GM18858 (cell line): Measurements from ENCODE around the gene DSTN.

Experiments
- ATAC-seq: cut with Tn5 transposase; IDR thresholded peaks from one replicate; pipeline ENCODE4 v1.9.1; 2021; ENCODE audit not compliant: unreplicated experiment

The DSTN gene

DNA sequence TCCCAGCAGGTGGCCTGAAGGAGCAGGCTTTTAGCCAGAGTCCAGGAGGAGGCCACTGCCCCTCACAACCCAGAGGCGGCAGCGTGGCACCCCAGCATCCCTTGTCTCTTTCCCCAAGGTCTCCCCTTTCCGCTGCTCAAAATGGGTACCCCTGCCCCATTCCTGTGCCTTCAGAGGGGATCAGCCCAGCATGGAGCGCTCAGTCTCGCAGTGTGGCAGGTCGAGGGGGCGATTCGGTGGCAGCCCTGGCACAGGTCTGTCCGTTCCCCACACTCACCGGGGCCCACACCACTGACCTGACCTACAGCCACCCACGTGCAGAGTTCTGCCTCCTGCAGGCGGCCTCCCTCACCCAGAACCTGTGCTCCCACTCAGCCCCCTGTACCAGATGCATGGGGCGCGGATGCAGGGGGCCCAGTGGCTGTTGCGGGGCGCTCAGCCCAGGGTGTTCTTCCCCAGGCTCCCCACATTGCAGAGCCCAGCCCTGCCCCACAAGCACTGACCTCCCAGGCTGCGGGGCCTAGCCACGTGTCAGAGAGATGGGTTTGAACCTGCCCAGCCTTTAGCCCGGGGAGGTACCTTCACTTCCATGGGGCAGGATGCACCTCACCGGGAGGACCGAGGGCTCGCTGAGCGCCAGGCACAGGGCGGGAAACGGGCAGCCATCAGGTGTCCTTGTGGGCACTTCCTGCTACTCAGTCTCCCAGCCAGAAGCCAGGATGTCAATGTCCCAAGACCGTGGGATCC lies 41.8 kb downstream of the DSTN start:
- ATAC-seq, result no peak

- no peak for ATAC-seq
Measured at GRCh38 chr20:17612287-17612991, 42.6 kb downstream of the DSTN start.

DNA sequence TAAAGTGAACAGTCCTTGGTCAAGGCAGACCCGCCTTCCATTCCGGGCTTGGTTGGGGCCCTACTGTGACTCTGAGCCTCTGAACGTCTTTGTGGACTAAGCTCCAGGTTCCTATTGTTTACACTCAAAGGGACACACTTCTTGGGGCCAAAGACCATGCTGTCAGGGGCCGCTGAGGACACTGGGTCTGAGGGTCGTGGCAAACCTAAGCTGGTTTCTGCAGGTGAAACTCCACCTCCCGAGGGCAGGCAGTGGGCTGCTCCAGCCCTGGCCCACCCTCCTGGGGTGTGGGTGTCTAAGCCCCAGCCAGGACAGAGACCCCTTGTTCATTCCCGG lies 43.1 kb downstream of the DSTN start:
- no peak for ATAC-seq

GRCh38 chr20:17613328-17614175 lies 43.7 kb downstream of the DSTN start:
- no peak for ATAC-seq

- no peak for ATAC-seq
Measured at GRCh38 chr20:17614176-17614811, 44.4 kb downstream of the DSTN start.

DNA sequence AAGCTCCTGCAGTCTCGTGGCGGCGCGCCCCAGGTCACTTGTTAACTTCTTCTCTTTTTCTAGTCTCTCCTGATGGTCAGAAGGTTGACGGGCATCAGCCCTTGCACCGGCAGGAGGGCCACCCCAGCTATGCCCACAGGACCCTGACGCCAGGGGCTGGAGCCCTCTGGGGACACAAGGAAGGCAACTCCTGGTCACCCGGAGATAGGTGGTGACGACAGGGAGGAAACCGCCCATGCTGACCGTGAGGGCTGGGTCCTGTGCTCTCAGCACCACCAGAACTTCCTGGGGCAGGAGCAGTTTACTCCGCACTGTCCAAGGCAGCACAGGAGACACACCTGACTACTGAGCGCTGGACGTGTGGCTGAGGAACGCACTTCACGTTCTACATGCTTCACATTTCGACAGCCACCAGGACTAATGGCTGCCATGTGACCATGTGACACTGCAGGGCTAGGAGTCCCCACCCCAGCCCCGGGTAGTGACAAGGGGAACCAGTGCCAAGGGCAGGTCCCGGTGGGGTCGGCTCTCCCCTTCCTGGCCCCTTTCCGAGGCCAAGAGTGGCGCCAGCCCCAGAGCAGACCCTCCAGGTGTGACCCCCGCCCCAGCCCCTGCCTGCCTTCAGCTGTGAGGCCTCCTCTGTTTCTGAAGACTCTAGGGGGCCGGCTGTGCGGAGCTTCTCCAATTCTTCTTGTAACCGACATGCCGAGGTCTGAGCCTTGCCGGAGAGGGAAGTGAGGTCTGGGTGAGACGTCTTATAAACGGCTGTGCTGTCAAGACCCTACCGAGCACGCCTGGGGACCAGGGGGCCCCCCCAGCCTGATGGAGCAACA lies 45.2 kb downstream of the DSTN start:
- no peak for ATAC-seq

DNA sequence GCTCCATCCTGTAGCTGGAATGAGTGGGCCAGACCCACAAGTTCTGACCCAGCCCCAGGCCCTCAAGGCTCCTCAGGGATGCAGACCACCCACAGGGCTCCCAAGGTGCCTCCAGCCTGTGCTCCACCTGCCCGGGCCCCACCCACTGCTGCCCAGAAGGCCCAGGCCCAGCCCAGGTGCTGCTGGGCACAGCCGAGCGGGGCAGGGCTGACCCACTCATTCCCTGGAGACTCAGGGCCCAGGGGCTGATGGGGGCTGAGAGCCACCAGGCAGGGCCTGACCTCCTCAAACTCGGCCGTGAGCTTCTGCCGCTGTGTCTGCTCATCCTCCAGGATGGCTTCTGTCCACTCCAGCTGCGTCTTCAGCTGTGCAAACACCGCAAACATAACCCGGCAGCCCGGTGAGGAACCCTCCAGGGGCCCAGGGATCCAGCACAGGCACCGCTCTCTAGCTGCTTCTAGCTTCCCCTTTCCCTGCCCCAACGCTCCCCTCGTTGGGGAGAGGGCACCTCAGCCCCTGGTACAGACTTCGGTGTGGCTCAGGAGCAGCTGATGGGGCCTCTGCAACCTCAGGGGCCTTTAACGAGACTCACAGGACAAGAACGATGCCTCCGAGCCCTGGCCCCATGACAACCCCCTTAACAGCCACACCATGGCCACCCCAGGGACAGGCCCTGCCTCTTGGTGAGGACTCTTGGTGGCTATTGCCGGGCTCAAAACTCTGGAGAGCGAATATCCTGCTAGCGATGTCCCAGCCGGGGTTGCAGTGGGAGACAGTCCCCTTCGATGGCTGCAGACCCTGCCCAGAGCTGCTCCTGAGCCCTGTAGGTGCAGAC lies 46.0 kb downstream of the DSTN start:
- no peak for ATAC-seq

DNA sequence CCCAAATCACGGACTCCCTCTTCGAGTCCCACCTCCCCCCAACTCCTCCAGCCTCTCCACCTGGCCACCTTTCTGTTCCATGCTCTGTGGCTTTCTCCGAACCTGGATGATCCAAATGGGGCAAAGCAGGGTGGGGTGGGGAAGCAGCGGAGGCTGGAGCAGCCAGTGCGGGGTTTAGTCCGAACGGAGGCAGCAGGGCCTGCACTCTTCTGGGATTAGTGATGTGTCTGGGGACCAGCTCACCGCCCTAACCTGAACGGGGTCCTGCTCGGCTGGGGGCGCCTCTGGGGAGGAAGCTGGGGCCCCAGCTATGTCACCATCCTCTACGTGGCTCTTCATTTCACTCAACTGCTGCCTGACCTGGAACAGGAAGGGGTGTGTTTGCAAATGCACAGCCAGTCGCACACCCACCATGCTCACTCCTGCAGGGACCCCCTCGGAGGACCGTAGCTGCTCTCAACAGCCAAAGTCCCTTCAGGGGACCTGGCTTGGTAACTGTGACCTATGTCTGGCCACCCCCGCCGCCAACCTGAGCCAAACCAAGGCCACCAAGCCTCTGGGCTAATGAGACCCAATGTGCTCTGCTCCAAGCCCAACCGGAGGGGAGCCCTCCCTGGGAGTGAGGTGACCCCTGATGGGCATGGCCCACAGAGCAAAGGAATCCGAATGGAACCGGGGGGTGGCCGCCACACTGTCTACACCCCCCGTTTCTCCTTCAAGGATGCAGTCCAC lies 46.8 kb downstream of the DSTN start:
- no peak for ATAC-seq

DNA sequence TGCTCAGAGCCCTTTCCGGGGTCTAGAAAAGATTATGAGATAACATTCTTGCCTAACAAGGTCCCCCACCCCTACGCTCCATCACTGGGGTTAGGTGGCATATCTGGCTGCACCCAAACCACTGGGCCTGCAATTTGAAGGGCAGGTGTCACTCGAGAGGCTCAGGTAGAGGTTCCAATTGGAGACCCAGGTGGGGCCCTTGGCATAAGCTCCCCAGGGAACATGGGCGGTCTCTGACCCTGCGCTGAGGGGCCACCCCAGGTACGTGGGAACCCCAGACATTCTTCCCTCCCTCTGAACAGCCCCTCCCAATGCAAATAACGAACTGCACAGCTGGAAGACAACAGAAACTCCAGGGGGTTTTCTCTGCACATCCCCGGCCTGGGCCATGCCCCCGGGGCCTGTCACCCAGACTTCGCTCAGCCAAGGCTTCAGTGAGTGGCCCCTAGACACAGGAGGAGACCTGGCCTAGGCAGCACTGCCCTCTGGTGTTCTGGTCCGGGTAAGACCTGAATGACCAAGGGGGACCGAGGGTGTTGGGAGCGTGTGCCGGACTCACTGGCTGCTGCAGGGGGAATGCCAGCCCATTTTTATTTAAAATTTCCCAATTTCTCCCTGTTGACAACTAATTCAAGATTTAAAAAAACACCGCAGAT lies 47.5 kb downstream of the DSTN start:
- ATAC-seq, result no peak

- ATAC-seq, result no peak
Measured at GRCh38 chr20:17617868-17618672, 48.2 kb downstream of the DSTN start.

GRCh38 chr20:17618673-17619013 lies 48.8 kb downstream of the DSTN start:
- no peak for ATAC-seq

DNA sequence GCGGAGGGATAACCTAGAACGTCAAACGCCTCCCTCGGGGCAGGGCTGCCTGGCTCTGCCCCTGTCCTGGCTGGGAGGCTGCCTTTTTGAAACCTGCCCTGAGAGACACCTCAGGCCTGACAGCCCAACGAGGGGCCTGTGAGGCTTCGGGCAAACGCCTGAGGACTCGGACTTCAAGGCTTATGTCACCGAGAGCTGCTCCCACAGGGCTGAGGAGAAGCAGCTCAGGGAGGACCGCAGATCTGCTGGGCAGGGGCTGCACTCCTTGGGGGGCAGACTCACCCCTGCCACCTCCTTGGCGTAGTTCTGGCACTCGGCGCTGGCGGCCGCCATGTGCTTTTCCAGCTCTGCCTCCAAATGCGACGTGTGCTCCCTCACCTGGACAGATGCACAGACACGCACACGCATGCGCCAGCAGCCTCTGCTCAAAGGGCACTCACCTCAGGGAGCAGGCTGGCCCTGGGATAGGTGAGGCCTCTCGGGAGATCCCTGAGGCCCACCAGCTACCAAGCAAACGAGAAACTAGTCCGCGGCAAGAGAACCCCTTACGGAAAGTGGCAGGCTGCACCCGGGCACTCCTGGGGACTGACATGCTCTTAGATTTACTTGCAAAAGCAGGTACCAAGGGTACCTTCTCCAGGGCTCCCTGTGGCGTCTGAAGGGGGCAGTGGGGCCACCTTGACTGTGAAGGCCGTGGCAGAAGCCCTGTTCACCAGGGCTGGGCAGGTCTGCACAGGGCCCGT lies 49.6 kb downstream of the DSTN start:
- no peak for ATAC-seq

- no peak for ATAC-seq
Measured at GRCh38 chr20:17620371-17621228, 50.7 kb downstream of the DSTN start.

DNA sequence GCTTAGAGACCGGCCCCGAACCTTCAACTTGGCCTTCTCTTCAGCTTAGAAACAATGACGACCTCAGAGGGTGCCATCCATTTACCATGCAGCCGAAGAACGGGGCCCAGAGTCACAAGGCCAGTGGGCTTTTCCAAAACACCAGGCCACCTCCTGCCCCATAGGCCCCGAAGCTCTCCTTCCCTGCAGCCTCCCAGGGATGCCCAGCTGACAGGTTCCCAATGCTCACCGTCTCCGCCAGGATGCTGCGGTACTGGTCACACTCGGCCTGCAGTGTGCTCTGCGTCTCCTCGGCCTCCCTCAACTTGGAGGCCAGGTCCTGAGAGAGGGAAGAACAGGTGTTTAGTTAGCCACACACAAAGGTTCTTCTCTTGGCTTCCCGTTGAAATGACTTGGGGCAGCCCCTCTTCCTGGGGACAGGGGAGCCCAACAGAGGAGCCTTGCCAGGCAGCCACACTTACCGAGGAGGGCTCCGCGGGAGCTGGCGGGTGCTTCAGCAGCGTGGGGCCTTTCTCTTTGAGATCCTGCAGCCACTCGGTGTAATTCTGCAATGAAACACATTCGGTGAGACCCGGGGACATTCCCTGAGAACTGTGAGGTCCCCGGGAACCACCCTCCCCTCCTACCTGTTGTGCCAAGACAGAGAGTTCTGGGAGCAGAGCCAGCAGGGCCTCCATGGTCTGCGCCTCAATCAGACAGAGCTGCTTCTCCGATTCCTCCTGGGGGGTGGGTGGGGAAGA lies 51.5 kb downstream of the DSTN start:
- no peak for ATAC-seq

DNA sequence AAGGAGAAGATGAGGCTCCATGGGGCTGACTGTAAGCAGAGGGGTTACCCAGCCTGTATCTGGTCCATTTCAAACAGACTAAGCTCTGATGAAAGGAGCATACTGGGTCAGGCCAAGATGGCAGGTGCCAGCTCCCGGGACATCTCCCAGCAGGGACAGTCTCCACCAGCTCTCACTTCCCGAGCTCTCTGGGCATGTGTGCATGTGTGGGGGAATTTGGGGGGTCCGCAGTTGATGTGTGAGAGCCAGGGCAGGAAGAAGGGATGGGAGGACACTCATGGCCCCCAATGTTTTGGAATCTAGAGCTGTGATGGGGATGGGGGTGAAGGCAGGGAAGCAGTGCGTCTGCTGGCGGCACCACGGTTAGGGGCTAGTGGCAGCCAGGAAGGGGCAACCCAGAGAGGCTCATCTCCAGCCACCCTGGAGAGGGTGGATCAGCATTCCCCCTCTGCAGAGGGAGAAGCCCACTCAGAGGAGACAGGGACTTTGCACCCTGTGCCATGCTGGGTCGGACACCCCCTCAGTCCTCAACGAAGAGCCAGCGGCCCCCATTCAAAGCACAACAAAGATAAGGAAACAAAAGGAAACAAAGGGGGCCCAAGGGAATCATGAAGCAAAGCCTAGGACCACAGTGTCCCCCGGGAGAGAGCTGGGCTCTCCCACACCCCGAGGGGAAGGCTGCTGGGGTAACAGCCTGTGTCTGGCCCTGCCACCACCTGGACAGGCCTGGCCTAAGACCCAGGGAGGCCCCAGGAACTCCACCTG lies 52.4 kb downstream of the DSTN start:
- ATAC-seq, result no peak
